Colonic mucosa (tissue), 4 donors: ENCODE results near the gene MINDY3. TPM values are rescaled to one million over a fixed set of nuclear protein-coding genes. Genes with fewer than 3 reads are reported as not detected.

Experiments
- DNase-seq: peaks from one replicate; pipeline ENCODE4 v3.0.0-alpha.2; 2020
- H3K27ac ChIP-seq: fragments of 200-600 bp; one replicate; pipeline ENCODE4 v1.8.0; 2021
- H3K27me3 ChIP-seq: fragments of 200-600 bp; one replicate; pipeline ENCODE4 v1.8.0; 2021
- H3K36me3 ChIP-seq: fragments of 200-600 bp; one replicate; pipeline ENCODE4 v1.8.0; 2021
- H3K4me1 ChIP-seq: fragments of 200-600 bp; one replicate; pipeline ENCODE4 v1.8.0; 2021; ENCODE audit warnings: mild to moderate bottlenecking
- H3K4me3 ChIP-seq: fragments of 200-600 bp; one replicate; pipeline ENCODE4 v1.8.0; 2021
- H3K9ac ChIP-seq, 2 donors: one replicate each; pipeline ENCODE4 v1.7.0; 2013; ENCODE audit warnings: control low read depth in 2 of 2, low read depth in 2 of 2, low read length in 2 of 2
- H3K9me3 ChIP-seq: fragments of 200-600 bp; one replicate; pipeline ENCODE4 v1.8.0; 2021
- intact Hi-C: fragments of 100-400 bp; cut with DNase I; formaldehyde crosslinking; loops from one replicate; pipeline ENCODE4 v1.14.1; 2022
- total RNA-seq, 2 donors: library from RNA; stranded (reverse); fragmentation: NEBNext Ultra II Directional in 1 of 2; extraction: Animal tissue kit (Norgen Biotek cat#: 25700) in 1 of 2; gene quantifications; one replicate each; pipeline ENCODE4 v1.2.1, GENCODE V29; 2021
- TF ChIP-seq, protein P1 (sequence below): fragments of 200-600 bp; IDR thresholded peaks from one replicate; pipeline ENCODE4 v1.8.0; 2022; ENCODE audit warnings: antibody characterized with exemption, mild to moderate bottlenecking
- donor health status: healthy.
- donor health status: DM: no; HTN: no; CAD: no.
- donor health status: DM: no; HTN: no; CAD: no.

The MINDY3 gene
- total RNA-seq, 2 donors from 2014 or later = 23.0 to 25.6 TPM

DNA sequence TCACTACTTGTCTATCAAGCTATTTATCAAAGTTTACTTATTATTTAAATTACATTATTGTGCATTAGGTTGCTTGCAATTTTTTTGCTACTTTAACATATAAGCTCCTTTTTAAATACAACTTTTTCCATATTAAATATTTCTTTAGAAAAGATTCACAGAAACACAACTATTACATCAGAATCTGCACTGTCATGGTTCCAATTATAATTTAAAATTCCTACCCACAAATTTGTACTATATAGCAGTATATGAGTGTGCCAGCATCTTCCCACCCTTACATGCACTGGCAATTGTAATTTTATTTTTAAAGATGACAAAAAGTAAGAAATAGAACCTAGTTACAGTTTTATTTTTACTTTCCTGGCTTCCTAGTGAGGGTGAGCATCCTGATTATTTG is 15.8 kb downstream of the MINDY3 start:
- H3K9me3 ChIP-seq = no peaks in the 10 kb centered on the region
- H3K4me3 ChIP-seq = no peak overlapping the region
- TF ChIP-seq, protein P1, sequence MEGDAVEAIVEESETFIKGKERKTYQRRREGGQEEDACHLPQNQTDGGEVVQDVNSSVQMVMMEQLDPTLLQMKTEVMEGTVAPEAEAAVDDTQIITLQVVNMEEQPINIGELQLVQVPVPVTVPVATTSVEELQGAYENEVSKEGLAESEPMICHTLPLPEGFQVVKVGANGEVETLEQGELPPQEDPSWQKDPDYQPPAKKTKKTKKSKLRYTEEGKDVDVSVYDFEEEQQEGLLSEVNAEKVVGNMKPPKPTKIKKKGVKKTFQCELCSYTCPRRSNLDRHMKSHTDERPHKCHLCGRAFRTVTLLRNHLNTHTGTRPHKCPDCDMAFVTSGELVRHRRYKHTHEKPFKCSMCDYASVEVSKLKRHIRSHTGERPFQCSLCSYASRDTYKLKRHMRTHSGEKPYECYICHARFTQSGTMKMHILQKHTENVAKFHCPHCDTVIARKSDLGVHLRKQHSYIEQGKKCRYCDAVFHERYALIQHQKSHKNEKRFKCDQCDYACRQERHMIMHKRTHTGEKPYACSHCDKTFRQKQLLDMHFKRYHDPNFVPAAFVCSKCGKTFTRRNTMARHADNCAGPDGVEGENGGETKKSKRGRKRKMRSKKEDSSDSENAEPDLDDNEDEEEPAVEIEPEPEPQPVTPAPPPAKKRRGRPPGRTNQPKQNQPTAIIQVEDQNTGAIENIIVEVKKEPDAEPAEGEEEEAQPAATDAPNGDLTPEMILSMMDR = no peak
- H3K27me3 ChIP-seq = no peaks in the 10 kb centered on the region
- intact Hi-C loops = no loop called here
- no peaks in the 10 kb centered on the region for H3K4me1 ChIP-seq
- DNase-seq = no peak
- no peak overlapping the region for H3K27ac ChIP-seq
- H3K36me3 ChIP-seq = no peaks in the 10 kb centered on the region
- no peak overlapping the region for H3K9ac ChIP-seq

DNA sequence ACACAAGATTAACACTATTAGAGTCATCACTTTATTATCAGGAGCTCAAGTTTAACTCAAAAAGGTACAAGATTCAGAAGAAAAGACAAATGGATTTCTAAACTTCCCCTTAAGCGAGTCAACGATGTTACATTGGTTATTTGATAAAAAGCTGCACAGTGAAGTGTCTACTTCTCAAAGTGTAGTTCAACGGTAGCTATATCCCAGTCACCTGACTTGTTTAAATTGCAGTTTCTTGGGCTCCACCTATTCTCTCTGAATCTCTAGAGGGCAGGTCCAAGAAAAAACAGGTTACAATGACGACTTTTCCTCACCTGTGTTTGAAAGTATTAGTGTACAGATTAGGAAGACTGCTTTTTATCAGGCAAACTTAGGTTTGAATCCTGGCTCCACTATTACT is 16.6 kb downstream of the MINDY3 start:
- H3K4me1 ChIP-seq = no peaks in the 10 kb centered on the region
- intact Hi-C loops = no loop called here
- no peak for DNase-seq
- no peaks in the 10 kb centered on the region for H3K27me3 ChIP-seq
- no peaks in the 10 kb centered on the region for H3K9me3 ChIP-seq
- no peak overlapping the region for H3K4me3 ChIP-seq
- H3K36me3 ChIP-seq = no peaks in the 10 kb centered on the region
- TF ChIP-seq, protein P1 = no peak
- no peak overlapping the region for H3K27ac ChIP-seq
- H3K9ac ChIP-seq = no peak overlapping the region

DNA sequence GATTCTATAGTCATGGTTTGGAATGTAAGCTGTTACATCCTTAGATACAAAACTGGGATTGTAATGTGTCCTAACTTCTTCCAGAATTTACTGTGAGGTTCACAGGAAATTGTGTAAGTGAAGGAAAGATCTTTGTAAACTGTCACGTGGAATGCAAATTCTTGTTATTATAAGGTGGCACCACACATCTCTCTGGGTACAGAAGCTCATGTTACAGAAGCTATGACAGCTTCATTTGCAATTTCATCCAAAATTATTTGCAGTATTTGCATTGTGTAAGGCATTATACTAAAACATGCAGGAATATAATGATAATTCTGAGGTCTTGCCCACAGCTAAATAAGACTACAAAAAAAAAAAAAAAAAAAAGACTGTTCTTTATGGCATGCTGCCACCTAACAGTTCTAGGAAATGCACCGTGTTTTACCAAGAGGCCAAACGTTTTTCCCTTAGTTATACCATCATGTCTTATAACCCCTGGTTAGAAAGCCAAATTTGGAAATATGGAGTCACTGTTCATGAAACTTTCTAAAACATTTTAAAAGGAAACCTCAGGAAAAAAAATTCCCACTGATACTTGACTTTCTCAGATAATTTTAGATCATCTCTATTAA is 17.6 kb downstream of the MINDY3 start:
- Histone ChIP-seq H3K4me3 (no peak overlapping the region), H3K9me3 (no peaks in the 10 kb centered on the region), H3K4me1 (no peaks in the 10 kb centered on the region), H3K36me3 (no peaks in the 10 kb centered on the region), H3K27me3 (no peaks in the 10 kb centered on the region), H3K27ac (no peak overlapping the region), H3K9ac (no peak overlapping the region)
- TF ChIP-seq, protein P1 = no peak
- no peak for DNase-seq
- intact Hi-C loops = no loop called here

DNA sequence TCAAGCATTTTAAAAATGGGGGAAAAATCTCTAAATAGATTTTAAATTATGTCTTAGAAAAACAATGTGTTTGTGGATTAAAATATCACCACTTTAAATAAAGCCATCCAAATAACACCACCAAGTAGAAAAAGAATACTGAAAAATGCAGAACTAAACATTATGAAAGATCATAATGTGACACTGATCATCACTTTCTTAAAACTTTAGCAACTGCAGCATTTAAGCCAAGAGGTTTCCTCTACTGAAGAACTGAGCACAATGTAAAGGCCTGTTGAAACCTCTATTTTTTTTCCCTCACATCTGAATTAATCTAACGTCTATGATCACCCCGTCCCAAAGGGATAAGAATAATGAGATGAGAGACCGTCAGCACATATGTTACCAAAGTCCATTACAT is 18.6 kb downstream of the MINDY3 start:
- no peaks in the 10 kb centered on the region for H3K9me3 ChIP-seq
- H3K36me3 ChIP-seq = no peaks in the 10 kb centered on the region
- no peaks in the 10 kb centered on the region for H3K4me1 ChIP-seq
- no peak overlapping the region for H3K4me3 ChIP-seq
- TF ChIP-seq, protein P1 = no peak
- no peak for DNase-seq
- no peaks in the 10 kb centered on the region for H3K27me3 ChIP-seq
- H3K9ac ChIP-seq = no peak overlapping the region
- intact Hi-C loops = no loop called here
- no peak overlapping the region for H3K27ac ChIP-seq

DNA sequence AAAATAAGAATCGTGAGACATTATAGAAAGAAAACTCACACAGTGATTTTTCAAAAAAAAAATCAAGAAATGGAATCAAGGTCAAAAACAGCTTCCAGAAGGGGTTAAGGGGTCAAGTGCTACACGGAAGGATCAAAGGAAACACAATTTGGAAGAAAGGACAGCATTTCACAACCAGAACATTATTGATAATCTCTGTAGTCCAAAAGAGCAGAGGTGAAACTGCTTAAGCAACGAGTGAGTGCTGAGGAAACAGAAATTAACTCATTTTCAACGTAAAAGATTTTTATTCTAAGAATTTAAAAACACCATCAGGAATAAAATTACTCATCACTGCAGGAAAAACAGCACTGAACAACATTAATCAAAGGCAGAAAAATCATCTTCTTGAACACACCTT is 23.5 kb downstream of the MINDY3 start:
- Histone ChIP-seq H3K4me3 (no peak overlapping the region), H3K27me3 (no peaks in the 10 kb centered on the region), H3K9ac (no peak overlapping the region), H3K27ac (no peak overlapping the region), H3K4me1 (no peaks in the 10 kb centered on the region), H3K36me3 (no peaks in the 10 kb centered on the region), H3K9me3 (no peaks in the 10 kb centered on the region)
- TF ChIP-seq, protein P1 = no peak
- intact Hi-C loops = no loop called here
- DNase-seq = no peak
